Transverse colon (tissue), 3 donors: Measurements from ENCODE around the gene DBH.

Experiments used
- EP300 ChIP-seq: sonication (generic); formaldehyde crosslinking; IDR thresholded peaks from one replicate; pipeline ENCODE4 v1.6.1; 2017; ENCODE audit warnings: antibody characterized with exemption, low read depth
- TF ChIP-seq, protein P1 (sequence below), 5 experiments: fragments of 200-600 bp in 3 of 5; fragments of 450-650 bp in 2 of 5; sonication (generic) in 3 of 5; IDR thresholded peaks; 1 replicate in 2 of 5; 2 replicates in 3 of 5; pipeline ENCODE4 v1.5.1; 2016 to 2017; ENCODE audit warnings: antibody characterized with exemption in 5 of 5, inconsistent platforms in 3 of 5, mild to moderate bottlenecking in 2 of 5, moderate library complexity in 1 of 5

DNA sequence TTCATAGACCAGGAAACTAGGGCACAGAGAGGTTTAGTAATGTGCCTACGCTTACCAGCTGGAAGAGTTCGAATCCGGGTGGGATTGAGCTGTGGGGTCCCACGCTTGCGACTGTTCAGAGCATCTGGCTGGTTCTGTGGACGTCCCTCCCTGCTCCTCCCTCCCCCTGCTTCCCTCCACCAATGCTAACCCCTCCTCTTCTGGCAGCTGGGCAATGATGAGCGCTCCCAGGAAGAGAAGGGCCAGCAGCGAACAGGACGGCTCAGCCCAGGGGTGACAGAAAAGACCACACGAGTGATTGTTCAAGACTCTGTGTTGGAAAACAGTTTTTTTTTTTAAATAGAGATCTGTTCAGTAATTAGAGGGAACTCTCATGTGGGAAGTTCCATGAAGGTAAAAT, 33.9 kb upstream of the DBH start:
- TF ChIP-seq, protein P1, sequence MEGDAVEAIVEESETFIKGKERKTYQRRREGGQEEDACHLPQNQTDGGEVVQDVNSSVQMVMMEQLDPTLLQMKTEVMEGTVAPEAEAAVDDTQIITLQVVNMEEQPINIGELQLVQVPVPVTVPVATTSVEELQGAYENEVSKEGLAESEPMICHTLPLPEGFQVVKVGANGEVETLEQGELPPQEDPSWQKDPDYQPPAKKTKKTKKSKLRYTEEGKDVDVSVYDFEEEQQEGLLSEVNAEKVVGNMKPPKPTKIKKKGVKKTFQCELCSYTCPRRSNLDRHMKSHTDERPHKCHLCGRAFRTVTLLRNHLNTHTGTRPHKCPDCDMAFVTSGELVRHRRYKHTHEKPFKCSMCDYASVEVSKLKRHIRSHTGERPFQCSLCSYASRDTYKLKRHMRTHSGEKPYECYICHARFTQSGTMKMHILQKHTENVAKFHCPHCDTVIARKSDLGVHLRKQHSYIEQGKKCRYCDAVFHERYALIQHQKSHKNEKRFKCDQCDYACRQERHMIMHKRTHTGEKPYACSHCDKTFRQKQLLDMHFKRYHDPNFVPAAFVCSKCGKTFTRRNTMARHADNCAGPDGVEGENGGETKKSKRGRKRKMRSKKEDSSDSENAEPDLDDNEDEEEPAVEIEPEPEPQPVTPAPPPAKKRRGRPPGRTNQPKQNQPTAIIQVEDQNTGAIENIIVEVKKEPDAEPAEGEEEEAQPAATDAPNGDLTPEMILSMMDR (IDR thresholded peaks at IDR 0.05) = no peak
- no peak for TF ChIP-seq EP300
